KOPT-K1 (cell line): ENCODE measurements around the gene RAB27A.
"Not testable (repeated sequence)": the region's sequence is repeated elsewhere in the genome, so short reads cannot be mapped to it uniquely, and the experiment has no call there.

Source experiments
- H3K27ac ChIP-seq: fragments of 200-600 bp; sonication (generic); 2 replicates; pipeline ENCODE4 v1.5.1; 2016; ENCODE audit warnings: antibody characterized with exemption, mild to moderate bottlenecking, low read depth, low read length; ENCODE audit not compliant: poor library complexity, severe bottlenecking
- H3K36me3 ChIP-seq: fragments of 200-600 bp; sonication (generic); 2 replicates; pipeline ENCODE4 v1.5.1; 2017; ENCODE audit warnings: antibody characterized with exemption, mild to moderate bottlenecking, low read length, moderate library complexity; ENCODE audit not compliant: insufficient read depth
- H3K9me3 ChIP-seq: fragments of 200-600 bp; sonication (generic); 2 replicates; pipeline ENCODE4 v1.5.1; 2017; ENCODE audit warnings: antibody characterized with exemption, low read length, mild to moderate bottlenecking; ENCODE audit not compliant: insufficient read depth, poor library complexity, severe bottlenecking

RAB27A gene

DNA sequence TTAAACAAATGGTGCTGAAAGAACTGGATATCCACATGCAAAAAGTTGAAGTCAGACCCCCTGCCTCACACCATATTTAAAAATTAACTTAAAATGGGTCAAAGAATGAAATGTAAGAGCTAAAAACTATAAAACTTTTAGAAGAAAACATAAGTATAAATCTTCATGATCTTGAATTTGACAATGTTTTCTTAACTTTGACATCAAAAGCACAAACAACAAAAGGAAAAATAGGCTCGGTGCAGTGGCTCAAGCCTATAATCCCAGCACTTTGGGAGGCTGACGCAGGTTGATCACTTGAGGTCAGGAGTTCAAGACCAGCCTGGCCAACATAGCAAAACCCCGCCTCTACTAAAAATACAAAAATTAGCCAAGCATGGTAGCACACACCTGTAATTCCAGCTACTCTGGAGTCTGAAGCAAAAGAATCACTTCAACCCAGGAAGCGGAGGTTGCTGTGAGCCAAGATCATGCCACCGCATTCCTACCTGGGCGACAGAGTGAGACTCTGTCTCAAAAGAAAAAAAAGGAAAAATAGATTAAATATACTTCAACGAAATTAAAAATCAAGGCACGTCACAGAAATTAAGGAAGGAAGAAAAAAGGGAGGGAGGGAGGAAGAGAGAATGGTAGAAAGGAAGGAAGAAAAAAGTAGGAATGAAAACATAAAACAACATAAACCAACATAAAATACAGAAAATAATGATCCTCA lies 1.5 kb downstream of the RAB27A start:
- H3K27ac ChIP-seq: peak overlapping the region; percentile 65
- no peaks in the 10 kb centered on the region for H3K36me3 ChIP-seq
- no peaks in the 10 kb centered on the region for H3K9me3 ChIP-seq

- H3K9me3 ChIP-seq, H3K27ac ChIP-seq, H3K36me3 ChIP-seq: not testable (repeated sequence)
Observed at GRCh38 chr15:55286442-55287189, 3.0 kb downstream of the RAB27A start.

DNA sequence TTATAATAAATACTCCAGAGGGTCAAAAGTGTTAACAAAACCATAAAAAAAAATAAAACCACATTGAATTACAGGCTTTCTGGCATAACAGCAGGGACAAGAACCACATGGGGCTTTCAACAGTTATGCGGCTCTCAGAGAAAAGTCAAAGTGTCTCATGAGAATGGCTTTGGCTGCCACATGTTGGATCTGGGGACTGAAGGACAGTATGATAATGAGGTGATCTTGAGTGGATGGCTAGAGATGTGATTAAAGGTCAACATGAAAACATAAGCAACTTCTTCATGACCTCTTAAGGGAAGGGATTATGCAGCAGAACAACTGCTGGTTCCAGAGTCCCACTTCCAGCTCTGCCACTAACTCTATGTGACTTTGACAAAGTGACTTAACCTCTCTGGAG lies 5.2 kb downstream of the RAB27A start:
- H3K27ac ChIP-seq: no peak overlapping the region
- no peaks in the 10 kb centered on the region for H3K9me3 ChIP-seq
- no peaks in the 10 kb centered on the region for H3K36me3 ChIP-seq

GRCh38 chr15:55283379-55284147 lies 6.0 kb downstream of the RAB27A start:
- no peak overlapping the region for H3K27ac ChIP-seq
- H3K9me3 ChIP-seq: no peaks in the 10 kb centered on the region

DNA sequence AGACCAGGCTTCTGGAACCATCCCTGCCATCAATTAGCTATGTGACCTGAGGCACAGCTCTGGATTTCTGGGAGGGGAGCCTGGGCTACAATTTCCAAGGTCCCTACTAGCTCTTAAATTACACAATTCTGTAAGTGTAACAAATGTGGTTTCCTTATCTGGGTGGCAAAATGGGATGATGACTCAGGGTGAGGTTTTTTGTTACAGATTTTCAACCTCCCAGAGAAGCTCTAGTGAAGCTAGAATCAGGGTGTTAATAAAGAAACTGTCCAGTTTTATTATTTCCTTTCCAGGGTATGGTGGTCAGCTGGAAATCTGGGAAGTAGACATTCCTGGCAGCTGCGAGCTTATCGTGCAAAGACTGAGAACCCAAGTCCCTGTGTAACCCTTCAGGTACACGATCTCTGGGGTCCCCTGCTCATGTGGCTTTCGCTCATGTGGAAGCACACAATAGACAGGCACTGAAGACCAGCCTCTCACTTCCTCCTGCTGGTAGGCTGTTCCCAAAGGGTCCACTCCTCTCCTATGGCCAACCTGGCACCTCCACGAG lies 7.3 kb downstream of the RAB27A start:
- H3K27ac ChIP-seq: no peak overlapping the region
- no peaks in the 10 kb centered on the region for H3K36me3 ChIP-seq
- H3K9me3 ChIP-seq: no peaks in the 10 kb centered on the region

More at GRCh38 chr15:55283379-55284147, 6.0 kb downstream of the RAB27A start:
- no peaks in the 10 kb centered on the region for H3K36me3 ChIP-seq

DNA sequence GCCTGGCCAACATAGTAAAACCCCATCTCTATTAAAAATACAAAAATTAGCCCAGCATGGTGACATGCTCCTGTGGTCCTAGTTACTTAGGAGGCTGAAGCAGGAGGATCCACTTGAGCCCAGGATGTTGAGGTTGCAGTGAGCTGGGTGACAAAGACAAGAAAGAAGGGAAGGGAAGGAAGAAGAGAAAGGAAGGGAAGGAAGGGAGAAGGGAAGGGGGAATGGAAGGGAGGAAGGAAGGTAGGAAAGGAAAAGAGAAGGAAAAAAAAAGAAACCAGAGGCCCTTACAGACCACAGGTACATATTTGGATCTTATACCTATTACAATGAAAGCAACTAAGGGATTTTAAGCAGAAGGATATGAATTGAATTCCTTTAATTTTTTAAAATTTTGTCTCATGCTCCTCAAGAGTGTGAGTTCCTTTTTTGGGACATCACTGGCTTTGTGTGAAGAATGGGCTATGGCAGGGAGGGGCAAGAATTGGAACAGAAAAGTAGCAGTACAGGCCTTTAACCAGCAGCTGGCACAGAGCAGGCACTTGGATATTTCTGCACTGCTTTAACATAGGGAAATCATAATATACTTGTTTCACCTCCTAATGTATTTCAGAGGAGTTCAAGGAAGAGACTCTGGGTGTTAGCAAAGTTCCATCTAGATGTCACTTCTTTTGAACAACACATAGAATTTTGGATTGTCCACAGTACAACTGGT lies 7.9 kb downstream of the RAB27A start:
- Histone ChIP-seq H3K36me3 (no peaks in the 10 kb centered on the region), H3K27ac (no peak overlapping the region), H3K9me3 (no peaks in the 10 kb centered on the region)

GRCh38 chr15:55280589-55280988 lies 9.0 kb downstream of the RAB27A start:
- H3K9me3 ChIP-seq, H3K27ac ChIP-seq, H3K36me3 ChIP-seq: not testable (repeated sequence)

DNA sequence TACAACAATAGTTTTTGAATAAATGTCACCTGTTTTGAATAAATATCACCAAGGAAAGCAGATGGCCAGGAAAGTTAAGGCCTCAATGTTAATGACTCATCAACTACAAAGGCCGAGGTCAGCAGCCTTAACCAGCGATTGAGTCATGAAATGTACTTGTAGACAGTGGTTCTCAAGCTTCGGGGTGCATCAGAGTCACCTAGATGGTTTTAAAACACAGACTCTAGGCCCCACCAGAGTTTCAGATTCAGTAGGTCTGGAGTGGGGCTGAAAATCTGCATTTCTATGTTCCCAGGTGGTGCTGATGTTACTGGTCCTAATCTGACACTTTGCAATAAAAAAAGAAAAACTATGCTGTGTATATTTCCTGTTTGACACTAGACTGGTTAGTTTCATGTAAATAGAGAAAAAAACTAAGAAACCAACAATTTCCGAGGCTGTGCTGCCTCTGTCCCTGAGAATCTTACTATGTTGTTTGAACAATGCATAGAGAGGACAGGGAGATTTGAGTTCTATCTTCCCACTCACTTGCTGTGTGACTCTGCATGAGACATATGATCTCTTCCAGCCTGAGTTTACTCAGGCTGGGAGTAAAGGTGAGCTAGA lies 9.8 kb downstream of the RAB27A start:
- H3K36me3 ChIP-seq: no peaks in the 10 kb centered on the region
- H3K9me3 ChIP-seq: no peaks in the 10 kb centered on the region
- peak overlapping the region; percentile 59 for H3K27ac ChIP-seq

- H3K36me3 ChIP-seq: no peaks in the 10 kb centered on the region
- H3K9me3 ChIP-seq: no peaks in the 10 kb centered on the region
- peak overlapping the region; percentile 59 for H3K27ac ChIP-seq
Observed at GRCh38 chr15:55279100-55279745, 10.4 kb downstream of the RAB27A start.

DNA sequence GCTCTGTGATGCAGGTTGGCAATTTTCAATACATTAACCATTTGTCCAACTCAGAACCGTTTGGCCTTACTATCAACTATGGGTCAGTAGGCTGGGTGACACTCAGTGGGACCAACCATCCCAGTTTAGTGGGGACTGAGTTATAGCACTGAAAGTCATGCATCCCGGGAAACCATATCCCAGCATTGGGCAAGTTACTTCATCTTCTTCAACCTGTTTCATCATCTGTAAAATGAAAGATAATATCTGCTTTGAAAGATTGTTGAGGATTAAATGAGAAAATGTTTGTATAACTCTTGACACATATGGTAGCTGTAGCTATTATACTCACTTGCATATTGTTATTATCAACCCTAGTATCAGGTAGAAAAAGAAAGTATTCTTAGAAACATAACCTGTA lies 11.9 kb downstream of the RAB27A start:
- no peaks in the 10 kb centered on the region for H3K36me3 ChIP-seq
- peak overlapping the region; percentile 78 for H3K27ac ChIP-seq
- no peaks in the 10 kb centered on the region for H3K9me3 ChIP-seq

DNA sequence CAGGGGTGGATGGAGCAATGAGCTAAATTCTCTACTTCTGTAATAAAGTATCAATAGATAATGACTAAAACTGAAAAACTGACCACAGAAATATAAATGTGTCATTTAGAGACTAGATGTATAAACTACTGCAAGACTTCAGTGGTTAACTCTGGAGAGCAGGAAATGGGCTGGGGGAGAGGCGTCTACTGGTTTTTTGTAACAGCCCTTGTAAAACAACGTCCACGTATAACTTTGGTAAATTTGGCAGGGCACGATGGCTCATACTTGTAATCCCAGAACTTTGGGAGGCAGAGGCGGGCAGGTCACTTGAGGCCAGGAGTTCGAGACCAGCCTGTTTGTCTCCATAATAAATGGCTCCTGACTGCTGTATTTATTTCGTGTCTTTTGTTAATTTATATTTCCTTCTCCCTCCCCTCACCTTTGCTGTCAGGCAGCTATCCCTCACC lies 12.5 kb downstream of the RAB27A start:
- H3K9me3 ChIP-seq: no peaks in the 10 kb centered on the region
- H3K27ac ChIP-seq: peak overlapping the region; percentile 78
- no peaks in the 10 kb centered on the region for H3K36me3 ChIP-seq

- H3K36me3 ChIP-seq: no peaks in the 10 kb centered on the region
- peak overlapping the region; percentile 78 for H3K27ac ChIP-seq
- H3K9me3 ChIP-seq: no peaks in the 10 kb centered on the region
Observed at GRCh38 chr15:55276324-55276723, 13.3 kb downstream of the RAB27A start.

DNA sequence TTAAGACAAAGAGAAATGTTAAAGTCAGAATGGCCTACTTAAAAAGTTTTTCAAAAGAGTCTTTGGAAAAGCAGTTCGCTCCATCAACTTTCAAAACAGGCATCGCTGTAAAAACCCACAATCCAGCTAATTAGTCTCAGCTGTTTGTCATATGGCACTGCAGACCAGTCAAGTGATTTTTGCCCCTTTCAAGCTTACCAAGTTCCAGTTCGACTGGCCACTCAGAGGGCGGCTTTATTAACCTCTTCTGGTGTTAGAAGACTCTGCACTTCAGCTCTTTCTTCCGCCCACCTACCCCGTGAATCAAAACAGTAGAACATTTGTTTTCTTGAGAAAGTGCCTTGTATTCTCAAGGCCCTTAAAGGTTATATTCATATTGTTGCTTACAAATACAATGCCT lies 19.3 kb downstream of the RAB27A start:
- Histone ChIP-seq H3K27ac (no peak overlapping the region), H3K36me3 (peaks cover 6% of the 10 kb centered on the region; the same call in 1 of the 2 replicates), H3K9me3 (no peaks in the 10 kb centered on the region)
